Cortex of kidney (tissue), 1 donor: ENCODE data around the gene MACROH2A1.

ENCODE experiments used
- DNase-seq: peaks from one replicate; lab custom pipeline; 2025; lab: John Stamatoyannopoulos, UW

The MACROH2A1 gene

DNA sequence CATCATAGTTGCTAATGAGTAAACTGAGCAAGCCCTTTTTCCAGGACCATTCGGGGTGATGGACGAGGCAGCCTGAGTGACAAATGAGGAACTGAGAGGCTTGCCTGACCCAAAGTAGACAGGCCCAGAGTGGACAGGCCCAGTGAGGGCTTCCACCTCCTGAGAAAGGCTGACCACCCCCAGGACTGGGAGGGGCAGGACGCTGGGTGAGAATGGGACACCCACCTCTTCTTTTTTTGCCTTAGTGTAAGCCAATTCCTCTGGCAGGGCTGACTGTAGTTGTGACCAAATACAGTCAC lies 68.3 kb downstream of the MACROH2A1 start:
- no peak for DNase-seq

DNA sequence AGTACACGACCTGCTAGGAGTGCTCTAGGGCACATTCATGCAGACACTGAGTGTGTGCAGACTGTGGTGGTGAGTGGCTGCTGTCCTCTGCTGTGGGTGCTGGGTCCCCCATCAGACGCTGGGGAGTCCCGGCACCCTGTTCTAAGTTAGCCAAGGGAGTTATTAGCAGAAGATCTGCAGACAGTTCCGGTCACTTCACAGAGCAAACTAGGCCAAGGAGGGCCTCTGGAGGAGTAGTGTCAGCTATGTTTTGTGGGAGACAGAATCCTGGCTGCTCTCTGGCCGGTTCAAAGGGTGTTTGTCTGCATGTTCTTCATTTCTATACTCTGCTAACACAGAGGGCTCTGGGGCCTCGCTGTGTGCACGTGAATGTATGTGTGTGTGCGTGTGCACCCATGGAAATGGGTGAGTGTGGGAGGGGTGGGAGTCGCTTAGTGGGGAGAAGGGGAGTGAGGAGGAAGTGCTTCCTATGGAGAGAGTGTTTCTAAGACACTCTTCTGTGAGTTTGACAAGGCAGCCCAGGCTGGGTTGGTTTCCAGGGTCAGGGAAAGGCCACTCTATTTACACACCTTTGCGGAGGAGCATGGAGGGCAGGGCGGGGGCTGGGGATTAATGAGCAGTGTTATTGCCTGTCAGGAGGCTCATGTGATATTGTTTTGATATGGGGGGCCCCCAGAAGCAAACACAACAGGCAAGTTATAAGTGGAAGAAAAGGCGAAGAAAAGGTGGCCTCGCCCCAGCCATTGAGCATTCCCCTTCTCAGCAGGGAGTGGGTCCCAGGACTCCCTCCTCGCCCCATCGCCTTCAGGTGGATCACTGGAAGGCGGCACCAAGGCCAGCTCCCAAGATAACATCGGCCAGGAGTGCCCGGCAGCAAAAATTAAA lies 68.9 kb downstream of the MACROH2A1 start:
- no peak for DNase-seq

DNA sequence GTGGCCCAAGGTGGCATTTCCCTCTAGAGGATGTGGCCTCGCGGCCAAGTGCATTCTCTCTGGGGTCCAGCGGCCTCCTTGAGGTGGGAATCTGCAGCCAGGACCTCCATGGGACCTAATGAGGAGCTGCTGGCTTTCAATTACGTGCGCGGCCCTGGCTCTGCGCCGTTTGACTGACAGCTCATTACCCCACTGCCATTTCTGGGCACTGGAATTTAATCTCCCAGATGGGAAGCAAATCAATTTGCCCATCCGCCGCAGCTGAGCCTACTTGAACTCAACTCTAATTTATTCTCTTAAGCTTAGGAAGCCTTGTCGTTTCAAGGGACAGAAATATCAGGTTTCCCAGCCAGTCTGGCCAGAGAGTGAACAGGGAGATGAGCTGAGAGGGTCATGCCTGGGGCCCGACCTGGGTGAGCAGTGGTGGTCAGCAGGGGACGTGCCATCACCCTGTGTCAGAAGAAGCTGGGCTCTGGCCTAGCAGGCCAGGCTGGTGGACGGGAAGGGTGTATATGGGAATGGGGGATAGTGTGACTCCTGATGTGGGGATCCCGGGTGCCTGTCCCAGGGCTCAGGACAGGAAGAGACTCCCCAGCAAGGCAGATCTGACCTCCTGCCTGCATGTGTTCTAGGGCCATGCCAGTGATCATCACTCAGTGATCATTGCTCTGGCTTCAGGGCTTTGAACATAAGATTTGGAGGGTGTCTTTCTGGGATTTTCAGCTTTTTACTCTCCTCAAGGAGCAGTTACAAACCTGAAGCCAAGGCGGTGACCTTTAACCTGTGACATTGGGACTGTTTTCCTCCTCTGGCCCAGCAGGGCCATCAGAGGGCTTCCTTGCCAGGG lies 69.7 kb downstream of the MACROH2A1 start:
- DNase-seq, result no peak

DNA sequence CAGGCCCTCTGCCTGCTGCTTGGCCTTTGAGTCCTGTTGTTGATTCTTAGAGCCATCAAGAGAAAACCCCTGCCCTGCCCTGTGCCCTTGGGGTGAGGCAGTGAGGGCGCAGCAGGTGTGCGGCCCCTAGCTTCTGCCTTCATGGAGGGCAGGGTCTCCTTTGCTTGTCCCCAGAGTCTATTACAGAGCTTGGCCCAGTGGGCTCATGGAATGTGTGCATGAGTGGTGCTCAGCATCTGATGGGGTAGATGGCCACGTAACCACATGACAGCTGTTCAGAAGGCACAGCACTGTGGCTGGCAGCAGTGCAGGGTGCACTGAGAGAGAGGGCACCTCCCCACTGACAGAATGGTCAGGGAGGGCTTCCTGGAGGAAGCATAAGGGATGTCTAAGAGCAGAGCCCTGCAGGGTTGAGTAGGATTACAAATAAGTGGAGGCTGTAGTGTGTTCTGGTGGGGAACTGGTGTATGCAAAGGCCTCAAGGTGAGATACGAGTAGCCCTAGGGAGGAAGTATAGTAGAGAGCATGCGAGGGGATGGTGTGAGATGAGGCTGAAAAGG lies 70.8 kb downstream of the MACROH2A1 start:
- DNase-seq, result no peak

DNA sequence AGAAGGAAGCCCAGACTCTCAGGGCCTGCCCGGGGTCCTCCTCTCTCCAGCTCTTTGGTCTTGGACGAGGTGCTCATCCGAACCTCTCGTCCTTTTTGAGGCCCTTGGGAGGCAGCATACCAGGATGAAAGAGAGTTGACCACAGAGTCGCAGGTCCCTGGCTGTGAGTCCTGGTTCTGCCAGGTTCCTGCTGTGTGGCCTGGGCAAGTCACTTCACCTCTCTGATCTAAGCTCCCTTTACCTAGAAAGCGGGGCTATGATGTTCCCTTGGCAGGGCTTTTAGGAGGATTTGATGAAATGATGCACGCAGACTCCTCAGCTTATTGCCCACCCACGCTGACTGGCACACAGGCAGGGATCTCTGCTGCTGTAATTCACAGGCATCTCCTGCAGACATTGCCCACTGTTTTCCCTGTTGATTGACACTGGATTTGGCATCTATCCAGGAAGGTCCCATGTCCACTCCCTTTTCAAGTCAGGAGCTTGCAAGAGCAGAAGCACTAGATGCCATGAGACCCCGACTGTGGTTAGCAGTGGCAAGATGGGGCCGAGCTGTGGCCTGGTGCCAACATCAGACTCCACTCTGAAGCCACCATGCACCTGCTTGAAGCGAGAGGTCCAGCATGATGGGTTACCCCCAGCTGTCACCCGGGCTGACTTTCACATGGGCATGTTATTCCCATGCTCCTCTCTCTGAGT lies 71.5 kb downstream of the MACROH2A1 start:
- DNase-seq, result no peak

DNA sequence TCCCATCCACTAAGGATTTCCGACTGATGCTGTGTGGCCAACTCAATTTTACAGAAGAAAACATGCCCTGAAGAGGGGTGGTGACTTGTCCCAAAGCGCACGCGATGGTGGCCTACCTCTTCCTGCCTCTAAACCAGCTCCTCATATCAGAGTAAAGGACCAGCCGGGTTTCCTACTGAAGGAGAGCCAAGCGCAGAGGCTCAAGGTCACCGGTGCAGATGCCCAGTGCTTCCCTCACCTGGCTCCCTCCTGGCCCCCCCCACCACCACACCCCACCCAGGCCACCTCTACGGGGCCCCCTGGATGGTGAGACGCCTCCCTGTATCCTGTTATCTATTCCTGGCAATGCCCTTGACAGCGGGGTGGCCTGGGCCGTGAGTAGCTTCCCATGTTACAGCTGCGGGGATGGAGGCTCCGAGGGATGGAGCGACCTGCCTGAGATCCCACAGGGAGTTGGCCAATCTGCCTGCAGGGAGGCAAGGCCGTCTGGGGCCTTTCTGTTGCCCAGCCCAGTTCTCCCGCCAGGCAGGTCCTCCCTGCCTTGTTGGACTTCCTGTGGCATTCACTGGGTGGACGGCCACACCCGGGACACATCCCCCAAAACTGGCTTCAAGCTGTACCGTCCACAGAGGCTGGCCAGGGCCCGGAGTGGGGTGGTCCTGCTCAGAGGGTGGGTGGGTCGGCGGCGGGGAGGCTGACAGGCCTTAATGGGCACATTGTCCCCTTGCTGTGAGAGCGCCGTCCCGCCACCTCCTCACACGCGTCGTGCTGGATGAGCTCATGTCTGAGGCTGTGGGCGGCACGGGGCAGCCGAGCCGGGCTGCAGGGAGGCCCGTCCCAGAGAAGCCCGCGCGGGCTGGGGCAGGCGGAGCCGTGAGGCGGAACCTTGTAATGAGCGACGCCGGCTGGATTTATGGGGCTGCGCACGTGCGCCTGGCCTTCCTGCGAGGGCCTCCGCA lies 72.5 kb downstream of the MACROH2A1 start:
- no peak for DNase-seq

DNA sequence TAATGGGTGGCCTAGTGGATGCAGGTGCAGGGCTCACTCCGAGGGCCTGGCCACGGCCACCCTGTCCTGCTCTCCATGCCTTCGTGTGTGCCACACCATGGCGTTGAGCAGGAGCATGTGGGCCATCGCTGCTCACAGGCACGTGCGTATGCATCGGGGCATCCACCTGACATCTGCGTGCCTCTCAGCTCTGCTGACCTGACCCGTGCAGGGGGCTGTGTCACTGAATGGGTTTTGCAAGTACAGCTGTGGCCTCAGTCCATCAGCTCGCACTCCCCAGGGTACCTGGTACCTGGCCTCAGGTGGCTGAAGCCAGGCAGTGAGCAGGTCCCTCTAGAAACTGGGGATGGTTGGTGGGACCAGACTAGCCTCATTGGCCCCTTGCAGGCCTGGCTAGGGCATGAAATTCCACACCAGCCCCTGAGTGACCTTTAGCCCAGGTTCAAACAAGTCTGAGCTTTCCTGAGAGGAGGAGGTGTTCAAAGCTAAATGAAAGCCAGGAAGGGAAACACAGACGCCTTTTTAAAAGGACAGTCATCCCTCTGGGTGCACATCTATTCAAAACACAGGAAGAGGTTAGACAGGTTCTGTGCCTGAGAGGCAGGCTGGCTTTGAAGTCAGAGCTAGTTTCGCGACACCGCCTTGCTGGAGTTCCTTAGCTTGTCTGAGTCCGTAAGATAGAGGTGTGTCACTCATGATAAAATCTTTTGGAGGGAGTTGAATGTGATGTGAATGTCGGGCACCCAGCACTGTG lies 74.0 kb downstream of the MACROH2A1 start:
- DNase-seq, result no peak

DNA sequence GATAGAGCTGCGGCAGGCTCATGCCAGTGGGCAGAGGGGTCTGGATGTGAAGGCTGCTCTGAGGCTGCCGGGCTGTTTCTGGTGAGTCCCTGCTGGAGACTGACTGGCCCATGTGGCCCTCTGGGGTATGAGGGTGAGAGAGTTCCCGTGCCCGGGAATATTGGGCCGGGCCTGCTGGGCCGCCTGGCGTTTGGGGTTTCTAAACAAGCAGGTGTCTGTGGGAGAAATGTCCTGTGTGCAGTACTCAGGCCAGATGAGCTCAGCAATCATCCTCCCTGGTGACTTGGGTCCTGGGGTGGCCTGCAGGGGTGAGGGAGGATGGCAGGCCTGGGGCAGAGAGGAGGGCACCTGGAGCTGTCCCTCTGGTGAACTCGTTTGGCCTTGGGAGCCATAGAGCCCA lies 74.9 kb downstream of the MACROH2A1 start:
- no peak for DNase-seq

DNA sequence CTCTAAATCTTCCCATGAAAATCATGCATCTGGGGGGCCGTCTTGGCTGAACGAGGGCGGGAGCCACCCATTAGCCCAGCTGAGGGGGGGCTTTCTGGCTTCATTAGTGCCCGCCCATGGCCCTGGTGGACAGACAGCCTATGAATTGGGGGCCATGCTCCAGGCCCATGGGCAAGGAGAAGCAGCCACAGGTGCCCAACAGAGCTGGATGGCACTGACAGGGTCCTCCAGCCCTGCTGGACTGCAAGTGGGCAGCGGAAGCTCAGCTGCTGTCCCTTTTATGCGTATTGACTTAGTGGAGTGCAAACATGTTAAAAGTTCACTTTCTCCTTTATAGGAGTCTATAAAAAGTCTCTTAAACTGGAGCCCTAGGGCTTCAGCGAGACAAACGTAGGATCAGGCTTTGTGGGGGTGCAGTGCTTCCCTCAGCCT lies 75.3 kb downstream of the MACROH2A1 start:
- no peak for DNase-seq

DNA sequence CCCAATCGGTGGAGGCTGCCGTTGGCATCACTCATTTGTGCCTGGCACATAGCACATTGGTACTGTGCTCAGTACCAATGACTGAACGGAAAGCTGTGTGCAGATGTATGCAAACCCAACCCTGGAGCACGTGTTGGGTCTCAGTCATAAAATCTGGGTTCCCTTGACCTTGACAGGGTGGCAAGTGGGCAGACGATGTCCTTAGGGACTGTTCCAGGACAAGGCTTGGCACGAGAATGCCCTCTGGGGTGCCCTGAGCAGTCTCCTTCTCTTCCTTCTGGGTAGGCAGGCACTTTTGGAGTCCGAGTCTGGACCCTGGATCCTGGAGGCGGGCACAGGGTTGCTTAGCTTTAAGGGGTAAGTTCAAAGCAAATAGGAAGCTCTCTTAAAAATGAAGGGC lies 75.8 kb downstream of the MACROH2A1 start:
- DNase-seq, result no peak

DNA sequence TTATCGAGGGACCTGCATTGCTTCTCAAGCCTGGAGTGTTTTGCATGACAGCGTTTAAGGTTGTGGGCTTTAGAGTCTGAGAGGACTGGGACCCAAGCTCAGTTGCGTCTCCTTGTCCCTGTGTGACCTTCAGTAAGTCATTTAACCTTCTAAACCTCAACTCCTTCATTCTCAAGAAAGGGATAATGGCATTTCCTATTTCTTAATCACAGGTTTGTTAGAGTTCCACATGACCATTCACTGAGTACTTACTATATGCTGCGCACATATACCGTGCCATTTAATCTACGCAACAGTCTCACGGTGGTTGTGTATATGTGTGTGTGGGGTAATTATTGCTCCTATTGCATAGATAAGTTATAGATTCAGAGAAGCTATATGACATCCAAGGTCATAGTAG lies 76.3 kb downstream of the MACROH2A1 start:
- DNase-seq, result no peak

DNA sequence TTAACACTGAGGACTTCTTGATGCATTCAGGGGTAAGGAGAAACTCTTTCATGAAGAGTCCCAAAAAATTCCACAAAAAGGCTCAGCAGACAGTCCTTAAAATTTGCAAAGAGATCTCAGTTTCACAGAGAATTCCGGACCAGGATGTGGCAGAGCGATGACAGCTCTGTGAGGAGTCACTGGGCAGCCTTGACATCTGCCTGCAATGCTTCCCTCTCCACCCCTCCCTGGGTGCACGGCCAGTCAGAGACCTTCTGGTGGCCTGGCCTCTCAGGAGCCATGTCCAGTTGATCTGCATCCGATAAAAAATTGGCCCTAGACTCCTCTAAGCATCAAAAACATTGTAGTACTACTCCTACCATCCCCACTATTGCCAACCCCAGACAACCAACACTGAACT lies 76.8 kb downstream of the MACROH2A1 start:
- no peak for DNase-seq

DNA sequence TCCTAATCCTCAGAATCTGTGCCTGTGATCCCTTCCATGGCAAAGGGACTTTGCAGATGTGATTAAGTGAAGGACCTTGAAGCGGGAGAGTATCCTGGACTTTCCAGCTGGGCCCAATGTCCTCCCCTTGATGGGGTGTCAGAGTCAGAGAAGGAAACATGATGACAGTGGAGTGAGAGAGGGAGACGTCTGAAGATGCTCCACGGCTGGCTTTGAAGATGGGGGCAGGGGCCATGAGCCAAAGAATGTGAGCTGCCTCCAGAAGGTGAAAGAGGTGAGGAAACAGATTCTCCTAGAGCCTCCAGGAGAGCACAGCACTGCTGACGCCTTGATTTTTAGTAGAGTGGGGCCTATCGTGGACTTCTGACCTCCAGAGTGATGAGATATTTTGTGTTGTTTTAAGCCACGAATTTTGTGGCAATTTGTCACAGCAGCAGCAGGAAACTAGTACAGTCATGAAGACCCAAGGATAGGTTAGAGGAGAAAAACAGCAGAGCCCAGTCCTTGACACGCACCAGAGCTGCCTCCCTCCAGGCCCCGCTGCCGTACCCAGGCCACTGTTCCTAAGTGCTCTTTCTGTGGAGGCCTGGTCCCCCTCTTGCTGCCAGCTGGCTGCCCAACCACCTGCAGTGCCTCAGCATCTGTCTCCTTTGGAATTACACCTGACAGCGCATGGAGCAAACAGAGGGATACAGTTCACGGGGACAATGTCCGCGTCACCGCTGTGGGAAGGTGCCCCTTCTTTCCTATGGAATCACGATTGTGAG lies 78.1 kb downstream of the MACROH2A1 start:
- no peak for DNase-seq

DNA sequence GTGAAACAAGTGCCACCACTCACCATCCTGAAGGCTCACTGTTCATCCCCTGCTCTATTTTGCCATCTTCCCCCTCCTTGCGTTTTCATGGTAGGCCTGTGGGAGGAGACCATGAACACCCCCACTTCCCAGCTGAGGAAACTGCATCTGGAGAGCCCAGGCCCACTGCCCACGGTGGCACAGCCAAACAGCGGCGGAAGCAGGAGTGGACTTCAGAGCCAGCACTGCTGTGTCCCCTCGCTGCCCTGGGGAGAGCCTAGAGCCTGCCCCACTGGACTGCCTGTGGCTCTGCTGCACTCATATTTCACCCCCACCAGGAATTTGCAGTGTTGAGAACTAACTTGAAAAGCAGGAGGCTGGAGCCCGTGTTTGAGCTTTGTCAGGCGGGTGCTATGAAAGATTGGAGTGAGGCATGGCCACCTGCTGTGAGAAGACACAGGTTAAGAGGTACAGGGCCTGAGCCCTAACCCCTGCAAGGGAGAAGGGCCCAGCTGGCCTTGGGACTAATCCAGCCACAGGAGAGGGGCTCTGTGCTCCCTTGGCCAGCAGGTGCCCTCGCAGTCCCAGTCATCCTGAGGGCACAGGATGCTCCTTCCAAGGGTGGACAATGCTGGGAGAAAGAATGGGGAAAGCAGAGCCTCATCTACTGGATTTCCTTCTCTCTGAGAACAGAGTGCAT lies 79.0 kb downstream of the MACROH2A1 start:
- no peak for DNase-seq

DNA sequence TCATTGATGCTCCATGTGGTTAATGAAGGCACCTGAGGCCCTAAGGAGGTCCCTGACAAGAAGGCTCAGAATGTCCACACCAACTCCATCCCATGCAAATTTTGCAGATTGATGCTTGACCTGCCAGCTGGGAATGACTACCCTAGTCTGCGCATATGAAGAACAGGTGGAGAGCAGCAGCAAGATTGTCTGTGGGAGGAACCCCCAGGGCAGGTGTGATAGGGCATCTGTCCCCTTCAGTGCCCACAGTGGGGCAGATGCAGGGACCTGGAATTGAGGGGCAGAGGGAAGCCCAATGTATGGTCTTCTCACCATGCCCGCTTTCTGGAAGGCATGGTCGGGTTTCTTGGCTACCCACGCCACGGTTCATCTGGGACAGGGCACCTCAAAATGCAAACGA lies 79.6 kb downstream of the MACROH2A1 start:
- DNase-seq, result no peak

DNA sequence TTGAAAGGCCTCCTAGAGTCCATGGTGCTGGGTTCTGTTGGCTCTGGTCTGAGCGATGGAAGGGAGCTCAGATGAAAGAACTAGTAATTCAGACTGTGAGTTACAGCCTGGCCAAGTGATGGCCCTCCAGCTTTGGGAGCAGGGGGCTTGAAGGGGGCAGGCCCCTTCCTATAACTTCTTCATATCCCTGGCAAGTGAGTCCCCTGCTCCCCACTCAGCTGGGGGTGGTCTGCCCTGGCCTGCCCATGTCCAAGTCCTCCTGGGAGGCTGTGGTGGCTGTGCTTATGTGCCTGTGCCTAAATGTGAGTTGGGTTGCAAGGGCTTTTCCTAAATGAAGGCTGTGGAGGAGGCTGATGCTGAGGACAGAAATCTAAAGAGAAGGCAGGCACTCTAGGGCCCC lies 80.1 kb downstream of the MACROH2A1 start:
- DNase-seq, result no peak

DNA sequence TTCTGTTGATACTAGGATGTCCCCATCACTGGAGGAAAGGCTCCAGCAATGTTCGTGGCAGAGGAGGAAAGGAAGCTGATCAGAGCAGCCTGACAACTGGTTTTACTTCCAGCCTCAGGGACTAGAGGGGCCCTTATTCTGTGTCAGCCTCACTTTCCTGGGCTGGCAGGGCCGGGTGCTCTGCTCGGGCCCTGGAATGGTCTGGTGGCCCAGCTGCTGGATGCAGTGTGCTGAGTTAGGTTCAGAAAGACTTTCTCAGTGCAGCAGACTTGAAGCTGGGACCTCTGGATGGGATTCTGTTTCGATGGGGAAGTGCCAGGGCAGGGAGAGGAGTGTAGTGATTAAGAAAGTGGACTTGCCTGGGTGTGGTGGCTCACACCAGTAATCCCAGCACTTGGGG lies 81.0 kb downstream of the MACROH2A1 start:
- no peak for DNase-seq

DNA sequence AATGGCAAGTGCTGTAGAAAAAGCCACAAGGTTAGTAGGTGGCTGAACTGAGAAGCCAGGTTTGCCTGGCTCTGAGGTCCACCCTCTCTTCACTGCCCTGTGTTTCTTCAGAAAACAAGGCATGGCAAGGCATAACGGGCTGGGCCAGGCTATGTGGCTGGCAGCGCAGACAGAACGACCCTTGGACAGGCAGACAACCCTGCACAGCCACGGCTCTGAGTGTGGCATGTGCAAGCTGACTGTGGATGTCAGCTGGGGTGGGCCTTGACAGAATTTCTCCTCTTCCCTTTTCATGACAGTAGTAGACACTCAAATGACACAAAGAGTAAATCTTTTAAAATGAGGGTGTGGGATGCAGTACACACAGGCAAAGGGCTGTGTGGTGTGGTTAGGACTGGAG lies 81.7 kb downstream of the MACROH2A1 start:
- no peak for DNase-seq

DNA sequence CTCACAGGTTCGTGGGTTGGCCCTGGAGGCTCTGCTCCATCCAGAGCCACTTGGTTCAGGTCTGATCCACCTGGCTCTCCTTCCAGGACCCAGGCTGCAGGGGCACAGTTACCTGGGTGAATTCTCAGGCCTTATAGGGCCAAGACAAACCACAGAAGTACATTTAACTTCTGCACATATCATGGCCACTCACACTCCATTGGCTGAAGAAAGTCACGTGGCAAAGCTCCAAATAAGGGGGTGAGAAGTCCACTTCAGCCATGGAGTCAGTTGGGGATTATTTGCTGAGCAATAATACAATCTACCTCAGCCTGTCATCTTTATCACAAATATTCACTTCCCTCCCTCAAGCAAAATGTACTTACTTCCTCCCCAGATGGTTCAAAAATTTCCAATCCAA lies 83.6 kb downstream of the MACROH2A1 start:
- no peak for DNase-seq
